ENCODE results near the gene S100P.

GRCh38 chr4:6733358-6734164, 39.9 kb downstream of the S100P start:
- TF ChIP-seq EZH2 (IDR thresholded peaks at IDR 0.05; ENCODE audit: low read depth), result no peak
- no peak for TF ChIP-seq CTCF (conservative IDR thresholded peaks at IDR 0.05)

Measured in PC-9 (cell line).